HCT116 (cell line): ENCODE results near the gene CHST8. TPM values are rescaled to one million over a fixed set of nuclear protein-coding genes. Genes with fewer than 3 reads are reported as not detected.

Source experiments
- ATAC-seq: fragments of 200-7000 bp; cut with Tn5 transposase; 2 replicates; pipeline ENCODE4 v1.9.1; 2020; ENCODE audit warnings: mild to moderate bottlenecking, moderate library complexity
- BruUV-seq: library from RNA; stranded (reverse); fragments of 400-500 nt; replicated peaks from 2 replicates; lab custom pipeline; 2021; lab: Mats Ljungman, UMichigan
- CTCF ChIA-PET: fragments of 300-600 bp; sonication (Branson Sonifier 250); formaldehyde crosslinking; loops from one replicate; lab custom pipeline; 2021; ENCODE audit warnings: antibody characterized with exemption; lab: Charles Lee
- POLR2A ChIA-PET: fragments of 300-600, 350-600 bp; sonication (Branson Sonifier 250); formaldehyde crosslinking; loops from one replicate; lab custom pipeline; 2021; ENCODE audit warnings: antibody characterized with exemption; lab: Charles Lee
- RAD21 ChIA-PET, 2 experiments: fragments of 300-600 bp; sonication (Branson Sonifier 250); formaldehyde crosslinking; loops; one replicate each; lab custom pipeline; 2023; ENCODE audit warnings: low total read pairs in 2 of 2; ENCODE audit not compliant: uncharacterized antibody in 2 of 2, unreplicated experiment in 2 of 2, low non-redundant PET in 1 of 2; lab: Charles Lee
- DNase-seq: peaks from one replicate; pipeline ENCODE4 v3.0.0-alpha.2; 2010; ENCODE audit warnings: low read depth, low spot score
- H2AFZ ChIP-seq: fragments of 200-600 bp; shearing (Covaris generic), sonication (generic); 2 replicates; pipeline ENCODE4 v1.6.1; 2017; ENCODE audit warnings: low read depth, mixed run types, mixed read lengths, antibody characterized with exemption, low read length; ENCODE audit not compliant: poor library complexity, severe bottlenecking
- H3K27ac ChIP-seq: 2 replicates; pipeline ENCODE4 v1.5.1; 2012; ENCODE audit warnings: low read depth, low read length
- H3K27me3 ChIP-seq: fragments of 200-600 bp; sonication (generic); 2 replicates; pipeline ENCODE4 v1.6.1; 2016; ENCODE audit warnings: mixed run types, low read length, mixed read lengths; ENCODE audit not compliant: insufficient read depth
- H3K36me3 ChIP-seq, 2 experiments: fragments of 200-500 bp in 1 of 2; fragments of 200-600 bp in 1 of 2; sonication (Bioruptor generic) in 1 of 2; sonication (generic) in 1 of 2; 2 replicates each; pipeline versions ENCODE4 v1.5.1 to v1.6.1; 2014 to 2016; ENCODE audit warnings: low read length in 2 of 2, inconsistent platforms in 1 of 2, mixed read lengths in 1 of 2, mixed run types in 1 of 2; ENCODE audit not compliant: insufficient read depth in 2 of 2, control insufficient read depth in 1 of 2
- H3K4me1 ChIP-seq, 2 experiments: fragments of 200-600 bp in 1 of 2; sonication (generic) in 1 of 2; 2 replicates each; pipeline versions ENCODE4 v1.5.1 to v1.6.1; 2012 to 2017; ENCODE audit warnings: low read length in 2 of 2, inconsistent platforms in 1 of 2, mild to moderate bottlenecking in 1 of 2, mixed read lengths in 1 of 2, mixed run types in 1 of 2, moderate library complexity in 1 of 2; ENCODE audit not compliant: insufficient read depth in 2 of 2, control insufficient read depth in 1 of 2
- H3K4me2 ChIP-seq: fragments of 200-600 bp; sonication (generic); 2 replicates; pipeline ENCODE4 v1.6.1; 2017; ENCODE audit warnings: mixed run types, low read length, mixed read lengths
- H3K4me3 ChIP-seq, 2 experiments: fragments of 200-600 bp in 1 of 2; sonication (generic) in 1 of 2; replicated peaks in 1 of 2; 2 replicates each; pipeline ENCODE4 v1.5.1; 2011 to 2016; ENCODE audit warnings: low read length in 2 of 2, control low read depth in 1 of 2, low read depth in 1 of 2, mild to moderate bottlenecking in 1 of 2, mixed read lengths in 1 of 2, mixed run types in 1 of 2
- H3K79me2 ChIP-seq: fragments of 200-600 bp; sonication (generic); 2 replicates; pipeline ENCODE4 v1.6.1; 2017; ENCODE audit warnings: mild to moderate bottlenecking, mixed run types, low read length, moderate library complexity, mixed read lengths; ENCODE audit not compliant: insufficient read depth
- H3K9ac ChIP-seq: fragments of 200-600 bp; sonication (generic); 2 replicates; pipeline ENCODE4 v1.6.1; 2016; ENCODE audit warnings: low read length, mixed read lengths
- H3K9me2 ChIP-seq: fragments of 200-600 bp; sonication (generic), shearing (Covaris generic); 2 replicates; pipeline ENCODE4 v1.6.1; 2017; ENCODE audit warnings: mixed run types, mild to moderate bottlenecking, moderate library complexity; ENCODE audit not compliant: insufficient read depth
- H3K9me3 ChIP-seq, 2 experiments: fragments of 200-500 bp in 1 of 2; fragments of 200-600 bp in 1 of 2; sonication (Bioruptor generic) in 1 of 2; sonication (generic) in 1 of 2; 2 replicates each; pipeline ENCODE4 v1.6.1; 2014 to 2017; ENCODE audit warnings: low read length in 2 of 2, mixed read lengths in 2 of 2, inconsistent platforms in 1 of 2, low read depth in 1 of 2, mild to moderate bottlenecking in 1 of 2, mixed run types in 1 of 2, moderate library complexity in 1 of 2; ENCODE audit not compliant: control insufficient read depth in 1 of 2, insufficient read depth in 1 of 2
- H4K20me1 ChIP-seq: fragments of 200-600 bp; sonication (generic), shearing (Covaris generic); 2 replicates; pipeline ENCODE4 v1.6.1; 2017; ENCODE audit warnings: mixed run types, mild to moderate bottlenecking, moderate library complexity; ENCODE audit not compliant: insufficient read depth
- ATF3 ChIP-seq: IDR thresholded peaks from 2 replicates; pipeline ENCODE4 v1.6.1; 2012
- CBX3 ChIP-seq: IDR thresholded peaks from 2 replicates; pipeline ENCODE4 v1.6.1; 2012; ENCODE audit warnings: low read depth
- CTCF ChIP-seq, 3 experiments: fragments of 200-600 bp in 1 of 3; sonication (generic) in 1 of 3; IDR thresholded peaks in 2 of 3; conservative IDR thresholded peaks in 1 of 3; 2 replicates each; pipeline ENCODE4 v1.5.1; 2012 to 2017; ENCODE audit warnings: low read depth in 2 of 3, low read length in 2 of 3, antibody characterized with exemption in 1 of 3, borderline replicate concordance in 1 of 3, control low read depth in 1 of 3, mild to moderate bottlenecking in 1 of 3, mixed read lengths in 1 of 3, mixed run types in 1 of 3, moderate library complexity in 1 of 3; ENCODE audit not compliant: insufficient read depth in 1 of 3
- ELF1 ChIP-seq: IDR thresholded peaks from 2 replicates; pipeline ENCODE4 v1.6.1; 2012; ENCODE audit warnings: low read depth, borderline replicate concordance
- FOSL1 ChIP-seq: IDR thresholded peaks from 2 replicates; pipeline ENCODE4 v1.6.1; 2012; ENCODE audit warnings: low read depth
- JUND ChIP-seq: IDR thresholded peaks from 2 replicates; pipeline ENCODE4 v1.6.1; 2012
- POLR2A ChIP-seq: IDR thresholded peaks from 2 replicates; pipeline ENCODE4 v1.7.0; 2011; ENCODE audit warnings: borderline replicate concordance; ENCODE audit not compliant: insufficient read depth, insufficient read length; ENCODE audit errors: extremely low read depth
- POLR2AphosphoS5 ChIP-seq: IDR thresholded peaks from 2 replicates; pipeline ENCODE4 v1.6.1; 2011; ENCODE audit warnings: mild to moderate bottlenecking, low read depth, low read length, moderate library complexity
- RAD21 ChIP-seq: IDR thresholded peaks from 2 replicates; pipeline ENCODE4 v1.6.1; 2012; ENCODE audit warnings: low read depth, mild to moderate bottlenecking
- REST ChIP-seq: IDR thresholded peaks from 2 replicates; pipeline ENCODE4 v1.6.1; 2012; ENCODE audit warnings: low read depth
- SRF ChIP-seq: IDR thresholded peaks from 2 replicates; pipeline ENCODE4 v1.6.1; 2012; ENCODE audit warnings: low read depth
- TCF7L2 ChIP-seq: IDR thresholded peaks from 2 replicates; pipeline ENCODE4 v1.7.0; 2011; ENCODE audit warnings: borderline replicate concordance, inconsistent platforms; ENCODE audit not compliant: insufficient read depth, insufficient read length; ENCODE audit errors: extremely low read depth
- YY1 ChIP-seq: IDR thresholded peaks from 2 replicates; pipeline ENCODE4 v1.6.1; 2011; ENCODE audit warnings: low read length, low read depth, moderate library complexity, mild to moderate bottlenecking; ENCODE audit not compliant: insufficient replicate concordance; ENCODE audit errors: extremely low read depth
- ZFX ChIP-seq: fragments of 450-650 bp; IDR thresholded peaks from 2 replicates; pipeline ENCODE4 v1.6.1; 2017
- intact Hi-C: fragments of 100-400 bp; cut with micrococcal nuclease; formaldehyde crosslinking; loops from 2 replicates; pipeline ENCODE4 v1.10.0; 2022
- total RNA-seq: library from RNA; stranded (reverse); gene quantifications from one replicate; pipeline ENCODE4 v1.2.1, GENCODE V29; 2021; ENCODE audit not compliant: unreplicated experiment

CHST8 gene
- total RNA-seq, 1 experiment from 2014 or later = not detected

GRCh38 chr19:33659835-33660234 is 38.1 kb downstream of the CHST8 start:
- H3K79me2 ChIP-seq = no peaks in the 10 kb centered on the region
- ATAC-seq (no peak), DNase-seq (no peak)
- ChIA-PET RAD21 (no interaction called here), POLR2A (no interaction called here), CTCF (no interaction called here)
- H3K9me2 ChIP-seq = no peaks in the 10 kb centered on the region
- no TSS peak for BruUV-seq
- no peaks in the 10 kb centered on the region for H3K27me3 ChIP-seq
- H3K9ac ChIP-seq = no peak overlapping the region
- H3K27ac ChIP-seq = no peak overlapping the region
- no peak overlapping the region for H3K4me3 ChIP-seq
- no peaks in the 10 kb centered on the region for H3K9me3 ChIP-seq
- TF ChIP-seq SRF = no peak
- no peak for TF ChIP-seq ELF1
- no peak for TF ChIP-seq POLR2A
- TF ChIP-seq ATF3 = no peak
- TF ChIP-seq YY1 = no peak
- no peaks in the 10 kb centered on the region for H4K20me1 ChIP-seq
- no peaks in the 10 kb centered on the region for H3K4me1 ChIP-seq
- H3K36me3 ChIP-seq = no peaks in the 10 kb centered on the region
- intact Hi-C loops = no loop called here
- no peak overlapping the region for H2AFZ ChIP-seq
- H3K4me2 ChIP-seq = no peak overlapping the region

- H3K4me3 ChIP-seq = no peak overlapping the region
- no peak overlapping the region for H2AFZ ChIP-seq
- intact Hi-C loops = no loop called here
- ATAC-seq = no peak
- no peaks in the 10 kb centered on the region for H4K20me1 ChIP-seq
- no peaks in the 10 kb centered on the region for H3K36me3 ChIP-seq
- H3K4me1 ChIP-seq = no peaks in the 10 kb centered on the region
- no peaks in the 10 kb centered on the region for H3K9me2 ChIP-seq
- DNase-seq = no peak
- CTCF ChIA-PET = no interaction called here
- H3K27me3 ChIP-seq = no peaks in the 10 kb centered on the region
- RAD21 ChIA-PET = no interaction called here
- BruUV-seq = no TSS peak
- H3K9me3 ChIP-seq = no peaks in the 10 kb centered on the region
- no peak overlapping the region for H3K9ac ChIP-seq
- POLR2A ChIA-PET = no interaction called here
- no peaks in the 10 kb centered on the region for H3K79me2 ChIP-seq
- H3K27ac ChIP-seq = no peak overlapping the region
- H3K4me2 ChIP-seq = no peak overlapping the region
- no peak for TF ChIP-seq CTCF (IDR thresholded peaks at IDR 0.05 in 2 of 3, conservative IDR thresholded peaks at IDR 0.05 in 1 of 3; ENCODE audit: borderline replicate concordance in 1 of 3, insufficient read depth in 1 of 3, low read depth in 2 of 3, low read length in 2 of 3)
- TF ChIP-seq ZFX = no peak
- no peak for TF ChIP-seq POLR2AphosphoS5
- no peak for TF ChIP-seq RAD21
- no peak for TF ChIP-seq JUND
- TF ChIP-seq REST = no peak
- TF ChIP-seq TCF7L2 = no peak
- TF ChIP-seq FOSL1 = no peak
- TF ChIP-seq ATF3 = no peak
- TF ChIP-seq CBX3 = no peak
These were observed 38.8 kb downstream of the CHST8 start for GRCh38 chr19:33660410-33661124.
